Esophagus squamous epithelium (tissue), 5 donors: ENCODE results near the gene RBP3. TPM values are rescaled to one million over a fixed set of nuclear protein-coding genes. Genes with fewer than 3 reads are reported as not detected.

Experiments
- DNase-seq: peaks from one replicate; lab custom pipeline; 2025; lab: John Stamatoyannopoulos, UW
- H3K27ac ChIP-seq, 4 donors: fragments of 200-600 bp; sonication (generic); one replicate each; pipeline ENCODE4 v1.5.1; 2016 to 2019; ENCODE audit warnings: mild to moderate bottlenecking in 1 of 4
- H3K27me3 ChIP-seq, 4 donors: fragments of 200-600 bp; sonication (generic); 1 replicate in 3 of 4; 2 replicates in 1 of 4; pipeline versions ENCODE4 v1.5.1 to v1.6.0; 2017 to 2021; ENCODE audit warnings: antibody characterized with exemption in 1 of 4
- H3K36me3 ChIP-seq, 3 donors: fragments of 200-600 bp; sonication (generic); one replicate each; pipeline ENCODE4 v1.5.1; 2016 to 2019
- H3K4me1 ChIP-seq, 3 donors: fragments of 200-600 bp; sonication (generic); one replicate each; pipeline ENCODE4 v1.5.1; 2017 to 2019
- H3K4me3 ChIP-seq, 4 donors: fragments of 200-600 bp; sonication (generic); 1 replicate in 3 of 4; 2 replicates in 1 of 4; pipeline ENCODE4 v1.5.1; 2016 to 2019; ENCODE audit warnings: mild to moderate bottlenecking in 2 of 4, moderate library complexity in 1 of 4
- H3K9me3 ChIP-seq, 3 donors: fragments of 200-600 bp; sonication (generic); one replicate each; pipeline ENCODE4 v1.5.1; 2016 to 2019
- CTCF ChIP-seq, 6 experiments: fragments of 450-650 bp in 4 of 6; fragments of 200-600 bp in 2 of 6; sonication (generic) in 2 of 6; IDR thresholded peaks; one replicate each; pipeline ENCODE4 v1.5.1; 2016 to 2019; ENCODE audit warnings: antibody characterized with exemption in 6 of 6, mild to moderate bottlenecking in 4 of 6, moderate library complexity in 4 of 6
- POLR2A ChIP-seq, 4 donors: fragments of 450-650 bp; IDR thresholded peaks; one replicate each; pipeline ENCODE4 v1.6.1; 2017; ENCODE audit warnings: antibody characterized with exemption in 4 of 4, mild to moderate bottlenecking in 4 of 4, moderate library complexity in 3 of 4
- WGBS, 2 donors: methylation state at CpG; one replicate each; pipeline ENCODE4 v1.1.5; 2018; 5-methylcytosine and 5-hydroxymethylcytosine counted together
- intact Hi-C: fragments of 100-400 bp; cut with DNase I; formaldehyde crosslinking; loops from one replicate; pipeline ENCODE4 v1.15.0; 2022
- total RNA-seq, 4 donors: library from RNA; depleted of rRNA; stranded (reverse); fragments of >200 nt; gene quantifications; one replicate each; pipeline ENCODE4 v1.1.0, GENCODE V29; 2016
- donor health status: DM: yes; HTN: yes; CAD: no.

Gene RBP3
- not detected for total RNA-seq

- WGBS, 2 donors, result 67% methylated on average over 3 of the region's 5 CpGs; no CpG with 5 or more reads in 1 of the 2 donors
- no peak for TF ChIP-seq CTCF (IDR thresholded peaks at IDR 0.05)
- TF ChIP-seq POLR2A (IDR thresholded peaks at IDR 0.05), result no peak
- Histone ChIP-seq H3K27me3 (no peaks in the 10 kb centered on the region), H3K9me3 (no peaks in the 10 kb centered on the region), H3K36me3 (no peaks in the 10 kb centered on the region), H3K4me1 (no peaks in the 10 kb centered on the region), H3K4me3 (no peak within 1 kb of the TSS), H3K27ac (no peak within 1 kb of the TSS)
- no peak for DNase-seq
- intact Hi-C loops, result no loop called here
Observed at GRCh38 chr10:47348138-47348651, at the start of gene RBP3. Gene RBP3 (plus strand): TSS chr10:47348363. CDS start chr10:47348485, 122 bp downstream.

GRCh38 chr10:47298715-47299114 is 49.4 kb upstream of the RBP3 start:
- no peak for DNase-seq
- peak overlapping the region in 1 of 4 donors; percentile 60 for H3K27ac ChIP-seq
- no peak overlapping the region for H3K4me3 ChIP-seq
- WGBS, 2 donors, result 50 to 83% methylated on average over 1 of the region's 1 CpG
- TF ChIP-seq POLR2A (IDR thresholded peaks at IDR 0.05), result no peak
- TF ChIP-seq CTCF (IDR thresholded peaks at IDR 0.05), result no peak
- no peaks in the 10 kb centered on the region for H3K9me3 ChIP-seq
- peaks cover 0 to 32% (median 11%) of the 10 kb centered on the region in 3 donors for H3K4me1 ChIP-seq
- intact Hi-C loops, result no loop called here
- no peaks in the 10 kb centered on the region for H3K36me3 ChIP-seq
- H3K27me3 ChIP-seq, result peaks cover 0 to 92% (median 5%) of the 10 kb centered on the region in 4 donors

GRCh38 chr10:47299611-47300428 is 48.3 kb upstream of the RBP3 start, which contains the start of gene GDF10:
Gene GDF10 (plus strand): TSS chr10:47300197. CDS start chr10:47300652, 455 bp downstream.
- Histone ChIP-seq H3K4me3 (peak within 1 kb of the TSS; percentile 31 to 66 (median 42)), H3K4me1 (peaks cover 0 to 32% (median 11%) of the 10 kb centered on the region in 3 donors), H3K9me3 (no peaks in the 10 kb centered on the region), H3K27ac (peak within 1 kb of the TSS in 2 of 4 donors; percentile 28 to 58), H3K27me3 (peaks cover 0 to 82% (median 5%) of the 10 kb centered on the region in 4 donors), H3K36me3 (no peaks in the 10 kb centered on the region)
- DNase-seq, result no peak
- intact Hi-C loops, result no loop called here
- 40 to 43% methylated on average over 3 to 7 of the region's 64 CpGs for WGBS, 2 donors
- no peak for TF ChIP-seq POLR2A (IDR thresholded peaks at IDR 0.05)
- TF ChIP-seq CTCF (IDR thresholded peaks at IDR 0.05), result no peak

- intact Hi-C loops, result no loop called here
- Histone ChIP-seq H3K9me3 (no peaks in the 10 kb centered on the region), H3K27ac (peak overlapping the region in 2 of 4 donors; percentile 28 to 58), H3K4me3 (peak overlapping the region; percentile 31 to 66 (median 42)), H3K27me3 (peaks cover 0 to 82% (median 5%) of the 10 kb centered on the region in 4 donors), H3K36me3 (no peaks in the 10 kb centered on the region), H3K4me1 (peaks cover 0 to 30% (median 11%) of the 10 kb centered on the region in 3 donors)
- TF ChIP-seq CTCF (IDR thresholded peaks at IDR 0.05) (no peak), POLR2A (IDR thresholded peaks at IDR 0.05) (no peak)
- no peak for DNase-seq
- WGBS, 2 donors, result 0 to 43% methylated on average over 5 to 8 of the region's 57 CpGs
Observed at GRCh38 chr10:47300429-47300931, 47.7 kb upstream of the RBP3 start.

GRCh38 chr10:47301833-47302232 is 46.3 kb upstream of the RBP3 start:
- DNase-seq, result no peak
- H3K9me3 ChIP-seq, result no peaks in the 10 kb centered on the region
- H3K4me1 ChIP-seq, result peaks cover 0 to 22% (median 11%) of the 10 kb centered on the region in 3 donors
- no peaks in the 10 kb centered on the region for H3K36me3 ChIP-seq
- H3K27me3 ChIP-seq, result peaks cover 0 to 85% (median 5%) of the 10 kb centered on the region in 4 donors
- H3K4me3 ChIP-seq, result peak overlapping the region in 2 of 4 donors; percentile 49 to 66
- WGBS, 2 donors, result 81 to 83% methylated on average over 2 of the region's 2 CpGs
- intact Hi-C loops, result no loop called here
- TF ChIP-seq POLR2A (IDR thresholded peaks at IDR 0.05) (no peak), CTCF (IDR thresholded peaks at IDR 0.05) (no peak)
- H3K27ac ChIP-seq, result no peak overlapping the region
